SH-SY5Y (cell line): ENCODE data around the gene NR1D2.

Experiments
- GATA2 ChIP-seq: IDR thresholded peaks from 2 replicates; pipeline ENCODE4 v1.6.1; 2011; ENCODE audit warnings: mild to moderate bottlenecking, low read depth, low read length
- GATA3 ChIP-seq: IDR thresholded peaks from 2 replicates; pipeline ENCODE4 v1.6.1; 2011; ENCODE audit warnings: low read depth, mild to moderate bottlenecking, low read length, moderate library complexity

The NR1D2 gene

GRCh38 chr3:23944861-23945662 lies at the start of gene NR1D2:
Gene NR1D2 (plus strand): TSS chr3:23945286. CDS start chr3:23945579, 293 bp downstream.
- TF ChIP-seq GATA3 (no peak), GATA2 (no peak)

- no peak for TF ChIP-seq GATA2
- TF ChIP-seq GATA3, result no peak
Observed at GRCh38 chr3:23900744-23901143, 44.3 kb upstream of the NR1D2 start.

DNA sequence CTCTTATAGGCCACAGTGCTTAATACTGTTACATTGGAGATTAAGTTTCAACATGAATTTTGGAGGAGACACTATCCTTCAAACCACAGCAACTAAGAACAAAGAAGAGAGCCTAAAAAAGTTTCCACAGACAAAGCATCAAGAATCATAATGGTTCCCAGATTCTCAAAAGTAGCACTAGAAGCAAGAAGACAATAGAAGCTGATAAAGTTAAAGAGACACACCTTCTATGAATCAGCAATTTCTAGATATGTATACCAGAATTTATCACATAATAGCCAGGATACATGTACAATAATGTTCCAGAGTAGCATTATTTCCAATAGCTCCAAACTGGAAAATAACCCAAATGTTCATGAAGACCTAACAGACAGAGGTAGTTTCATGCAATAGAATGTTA lies 40.5 kb upstream of the NR1D2 start:
- no peak for TF ChIP-seq GATA3
- TF ChIP-seq GATA2, result no peak

DNA sequence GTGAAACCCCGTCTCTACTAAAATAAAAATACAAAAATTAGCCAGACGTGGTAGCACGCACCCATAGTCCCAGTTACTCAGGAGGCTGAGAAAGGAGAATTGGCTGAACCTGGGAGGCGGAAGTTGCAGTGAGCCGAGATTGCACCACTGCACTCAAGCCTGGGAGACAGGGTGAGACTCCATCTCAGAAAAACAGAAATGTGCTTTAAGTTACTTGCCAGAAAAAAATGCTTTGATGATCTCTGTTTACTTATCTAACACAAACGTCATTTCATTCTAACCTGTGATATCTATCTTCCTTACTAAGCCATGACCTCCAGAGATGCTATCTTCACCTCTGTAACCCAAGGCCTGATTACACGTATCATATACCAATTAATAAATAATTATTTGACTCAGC lies 35.7 kb upstream of the NR1D2 start:
- TF ChIP-seq GATA2 (no peak), GATA3 (no peak)

GRCh38 chr3:23911397-23911796 lies 33.7 kb upstream of the NR1D2 start:
- TF ChIP-seq GATA2 (no peak), GATA3 (no peak)

GRCh38 chr3:23913182-23913581 lies 31.9 kb upstream of the NR1D2 start:
- TF ChIP-seq GATA2 (no peak), GATA3 (no peak)

GRCh38 chr3:23913873-23914743 lies 31.0 kb upstream of the NR1D2 start:
- no peak for TF ChIP-seq GATA2
- TF ChIP-seq GATA3, result no peak

- TF ChIP-seq GATA3, result no peak
- peak; percentile 24; the same call in 1 of the 2 replicates for TF ChIP-seq GATA2
Observed at GRCh38 chr3:23915537-23916108, 29.5 kb upstream of the NR1D2 start.

DNA sequence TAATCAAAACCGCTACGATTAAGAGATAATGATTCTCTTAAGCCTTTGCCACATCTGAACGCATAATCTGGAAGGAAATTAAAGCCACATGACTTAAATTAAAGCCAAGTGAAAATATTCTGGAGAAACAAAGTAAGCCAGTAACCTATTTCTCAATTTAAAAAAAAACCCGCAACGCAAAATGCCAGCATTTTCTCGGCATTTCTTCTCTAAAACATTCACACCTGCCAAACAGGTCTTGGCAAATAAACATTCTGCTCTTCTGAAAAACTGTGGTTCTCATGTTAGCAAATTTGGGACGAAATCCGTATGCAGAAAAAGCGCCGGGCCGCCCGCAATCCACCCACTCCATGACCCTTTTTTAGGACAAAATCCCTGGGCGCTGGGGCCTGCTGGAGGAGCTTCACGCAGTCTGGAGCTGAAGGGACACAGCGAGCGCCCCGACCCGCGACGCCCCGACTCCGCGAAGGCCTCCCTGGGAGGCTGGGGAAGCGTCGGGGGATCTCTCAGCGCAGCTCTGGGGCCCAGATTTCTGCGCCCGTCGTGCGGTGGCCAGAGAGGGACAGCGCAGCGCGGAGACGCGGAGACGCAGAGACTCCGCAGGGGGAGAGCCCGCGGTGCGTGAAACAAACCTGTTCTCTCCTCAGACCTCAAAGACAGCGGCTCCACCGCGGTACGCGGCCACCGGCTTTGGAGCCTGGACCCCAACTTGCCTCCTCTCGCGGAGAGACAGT lies 28.8 kb upstream of the NR1D2 start:
- no peak for TF ChIP-seq GATA3
- no peak for TF ChIP-seq GATA2

GRCh38 chr3:23916886-23917678 lies 28.0 kb upstream of the NR1D2 start, which contains the start of the genes NKIRAS1 and RPL15:
Gene NKIRAS1 (minus strand): TSS chr3:23916990. CDS start chr3:23910904, 6,086 bp downstream.
Gene RPL15 (plus strand): TSS chr3:23917132. CDS start chr3:23917860, 728 bp downstream.
- TF ChIP-seq GATA3 (no peak), GATA2 (no peak)

- TF ChIP-seq GATA2 (no peak), GATA3 (no peak)
Observed at GRCh38 chr3:23919628-23920027, 25.5 kb upstream of the NR1D2 start.

- TF ChIP-seq GATA3 (no peak), GATA2 (no peak)
Observed at GRCh38 chr3:23920151-23920655, 24.9 kb upstream of the NR1D2 start.

DNA sequence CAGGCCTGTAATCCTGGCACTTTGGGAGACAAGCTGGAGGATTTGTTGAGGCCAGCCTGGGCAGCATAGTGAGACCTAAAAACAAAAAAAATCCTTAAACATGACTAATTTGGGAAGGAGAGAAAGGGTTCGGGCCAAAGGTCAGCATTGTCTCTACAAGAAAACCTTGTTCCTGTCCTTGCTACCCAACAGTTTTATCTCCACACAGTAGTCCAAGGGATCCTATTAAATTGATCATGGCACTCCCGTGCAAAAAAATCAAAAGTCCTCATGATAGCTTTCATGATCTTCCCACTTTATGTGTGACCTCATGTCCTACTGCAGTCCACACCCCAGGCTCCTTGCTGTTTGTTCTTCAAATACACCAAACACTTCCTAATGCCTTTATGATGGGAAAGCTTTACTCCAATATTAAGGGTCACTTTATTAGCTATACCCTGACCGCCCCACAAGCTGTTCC lies 24.0 kb upstream of the NR1D2 start:
- TF ChIP-seq GATA2 (no peak), GATA3 (no peak)

DNA sequence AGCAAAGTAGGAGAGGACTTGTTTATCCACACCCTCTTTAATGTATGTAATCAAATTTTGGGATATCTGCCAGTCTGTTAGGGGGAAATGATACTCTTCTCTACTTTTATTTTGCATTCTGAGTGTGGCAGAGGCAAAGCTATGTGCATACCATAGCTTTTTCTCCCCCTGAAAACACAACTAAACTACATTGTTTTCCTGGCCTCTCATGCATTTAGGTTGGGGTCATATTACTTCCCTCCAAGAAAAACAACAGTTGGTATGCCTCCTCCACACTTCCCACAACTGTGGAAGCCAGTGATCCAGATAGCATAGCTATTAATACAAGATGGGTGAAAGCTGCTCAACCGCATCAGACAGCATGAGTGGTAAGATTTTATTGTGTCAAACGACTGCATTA lies 21.3 kb upstream of the NR1D2 start:
- TF ChIP-seq GATA2 (no peak), GATA3 (no peak)

- TF ChIP-seq GATA3 (no peak), GATA2 (no peak)
Observed at GRCh38 chr3:23926246-23926645, 18.8 kb upstream of the NR1D2 start.
